Transverse colon (tissue), 4 donors: ENCODE measurements around the gene NCS1. TPM values are rescaled to one million over a fixed set of nuclear protein-coding genes. Genes with fewer than 3 reads are reported as not detected.

Source experiments
- DNase-seq: peaks from one replicate; pipeline ENCODE4 v3.0.0-alpha.2; 2019
- H3K27ac ChIP-seq, 4 donors: fragments of 200-600 bp; sonication (generic); 2 replicates each; pipeline ENCODE4 v1.5.1; 2016 to 2018; ENCODE audit warnings: inconsistent platforms in 4 of 4
- H3K27me3 ChIP-seq: fragments of 200-600 bp; sonication (generic); 2 replicates; pipeline ENCODE4 v1.5.1; 2017; ENCODE audit warnings: inconsistent platforms
- H3K36me3 ChIP-seq, 4 donors: fragments of 200-600 bp; sonication (generic); 2 replicates each; pipeline ENCODE4 v1.5.1; 2017 to 2019; ENCODE audit warnings: inconsistent platforms in 4 of 4
- H3K4me1 ChIP-seq, 4 donors: fragments of 200-600 bp; sonication (generic); 2 replicates each; pipeline ENCODE4 v1.5.1; 2017 to 2020; ENCODE audit warnings: inconsistent platforms in 4 of 4
- H3K4me3 ChIP-seq, 4 donors: fragments of 200-600 bp; sonication (generic); 1 replicate in 1 of 4; 2 replicates in 3 of 4; pipeline versions ENCODE4 v1.5.1 to v1.6.1; 2017 to 2019; ENCODE audit warnings: inconsistent platforms in 4 of 4
- H3K9me3 ChIP-seq, 2 donors: fragments of 200-600 bp; sonication (generic); 2 replicates each; pipeline ENCODE4 v1.5.1; 2017 to 2019; ENCODE audit warnings: inconsistent platforms in 2 of 2
- EP300 ChIP-seq: sonication (generic); formaldehyde crosslinking; IDR thresholded peaks from one replicate; pipeline ENCODE4 v1.6.1; 2017; ENCODE audit warnings: antibody characterized with exemption, low read depth
- POLR2A ChIP-seq: fragments of 450-650 bp; IDR thresholded peaks from one replicate; pipeline ENCODE4 v1.6.1; 2016; ENCODE audit warnings: antibody characterized with exemption, mild to moderate bottlenecking, moderate library complexity
- POLR2AphosphoS5 ChIP-seq, 3 donors: sonication (generic); formaldehyde crosslinking; IDR thresholded peaks; one replicate each; pipeline ENCODE4 v1.6.1; 2016; ENCODE audit warnings: antibody characterized with exemption in 3 of 3
- WGBS, 2 donors: methylation state at CpG; one replicate each; pipeline ENCODE4 v1.1.5; 2018; ENCODE audit warnings: low coverage in 1 of 2; 5-methylcytosine and 5-hydroxymethylcytosine counted together
- in situ Hi-C, 4 donors: fragments of 200-750 bp; cut with MboI; loops; one replicate each; pipeline versions ENCODE4 v1.15.0 to v1.15.1; 2017; ENCODE audit warnings: low sequenced_read_pairs in 3 of 4, low pct_ligation_motif_present in 1 of 4, low pct_unique_long_range_greater_than_20kb in 1 of 4
- intact Hi-C: fragments of 100-400 bp; cut with DNase I; formaldehyde crosslinking; loops from one replicate; pipeline ENCODE4 v1.15.1; 2023; ENCODE audit warnings: low total_unique reads
- total RNA-seq, 4 donors: library from RNA; depleted of rRNA; stranded (reverse); fragments of >200 nt; gene quantifications; one replicate each; pipeline ENCODE4 v1.1.0, GENCODE V29; 2016
- TF ChIP-seq, protein P1 (sequence below), 5 experiments: fragments of 200-600 bp in 3 of 5; fragments of 450-650 bp in 2 of 5; sonication (generic) in 3 of 5; IDR thresholded peaks; 1 replicate in 2 of 5; 2 replicates in 3 of 5; pipeline ENCODE4 v1.5.1; 2016 to 2017; ENCODE audit warnings: antibody characterized with exemption in 5 of 5, inconsistent platforms in 3 of 5, mild to moderate bottlenecking in 2 of 5, moderate library complexity in 1 of 5

Gene NCS1
- total RNA-seq, 4 donors from 2014 or later: 11.9 to 66.5 (median 25.9) TPM

DNA sequence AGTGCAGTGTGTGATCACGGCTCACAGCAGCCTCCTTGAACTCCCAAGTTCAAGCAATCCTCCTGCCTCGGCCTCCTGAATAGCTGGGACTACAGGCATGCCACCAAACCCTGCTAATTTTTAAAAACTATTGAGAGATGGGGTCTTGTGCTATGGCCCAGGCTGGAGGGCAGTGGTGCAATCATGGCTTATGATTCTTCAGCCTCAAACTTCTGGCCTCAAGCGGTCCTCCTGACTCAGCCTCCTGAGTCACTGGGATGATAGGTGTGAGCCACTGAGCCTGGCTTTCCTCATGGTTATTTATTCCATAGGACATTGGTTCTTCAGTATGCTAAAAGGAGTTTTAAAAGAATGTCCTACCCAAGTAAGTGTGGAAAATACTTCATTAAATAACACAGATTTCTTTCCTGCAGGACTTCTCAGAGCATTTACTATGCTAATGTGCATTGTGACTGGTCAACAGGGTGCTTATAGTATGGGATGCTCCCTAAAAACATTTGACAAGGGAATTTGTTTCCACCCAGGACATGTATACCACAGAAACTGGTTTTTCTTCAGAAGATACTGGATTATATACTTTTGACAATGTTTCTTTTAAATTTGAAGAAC is 11.2 kb upstream of the NCS1 start:
- DNase-seq: no peak
- TF ChIP-seq, protein P1, sequence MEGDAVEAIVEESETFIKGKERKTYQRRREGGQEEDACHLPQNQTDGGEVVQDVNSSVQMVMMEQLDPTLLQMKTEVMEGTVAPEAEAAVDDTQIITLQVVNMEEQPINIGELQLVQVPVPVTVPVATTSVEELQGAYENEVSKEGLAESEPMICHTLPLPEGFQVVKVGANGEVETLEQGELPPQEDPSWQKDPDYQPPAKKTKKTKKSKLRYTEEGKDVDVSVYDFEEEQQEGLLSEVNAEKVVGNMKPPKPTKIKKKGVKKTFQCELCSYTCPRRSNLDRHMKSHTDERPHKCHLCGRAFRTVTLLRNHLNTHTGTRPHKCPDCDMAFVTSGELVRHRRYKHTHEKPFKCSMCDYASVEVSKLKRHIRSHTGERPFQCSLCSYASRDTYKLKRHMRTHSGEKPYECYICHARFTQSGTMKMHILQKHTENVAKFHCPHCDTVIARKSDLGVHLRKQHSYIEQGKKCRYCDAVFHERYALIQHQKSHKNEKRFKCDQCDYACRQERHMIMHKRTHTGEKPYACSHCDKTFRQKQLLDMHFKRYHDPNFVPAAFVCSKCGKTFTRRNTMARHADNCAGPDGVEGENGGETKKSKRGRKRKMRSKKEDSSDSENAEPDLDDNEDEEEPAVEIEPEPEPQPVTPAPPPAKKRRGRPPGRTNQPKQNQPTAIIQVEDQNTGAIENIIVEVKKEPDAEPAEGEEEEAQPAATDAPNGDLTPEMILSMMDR (IDR thresholded peaks at IDR 0.05): no peak
- no peak for TF ChIP-seq POLR2AphosphoS5 (IDR thresholded peaks at IDR 0.05)
- no peak for TF ChIP-seq POLR2A
- no peak for TF ChIP-seq EP300
- Histone ChIP-seq H3K9me3 (no peaks in the 10 kb centered on the region), H3K36me3 (no peaks in the 10 kb centered on the region), H3K4me1 (no peaks in the 10 kb centered on the region), H3K27ac (no peak overlapping the region), H3K4me3 (no peak overlapping the region), H3K27me3 (no peaks in the 10 kb centered on the region)
- 90% methylated on average over 2 to 3 of the region's 3 CpGs for WGBS, 2 donors
- in situ Hi-C loops: no loop called here
- intact Hi-C loops: no loop called here

DNA sequence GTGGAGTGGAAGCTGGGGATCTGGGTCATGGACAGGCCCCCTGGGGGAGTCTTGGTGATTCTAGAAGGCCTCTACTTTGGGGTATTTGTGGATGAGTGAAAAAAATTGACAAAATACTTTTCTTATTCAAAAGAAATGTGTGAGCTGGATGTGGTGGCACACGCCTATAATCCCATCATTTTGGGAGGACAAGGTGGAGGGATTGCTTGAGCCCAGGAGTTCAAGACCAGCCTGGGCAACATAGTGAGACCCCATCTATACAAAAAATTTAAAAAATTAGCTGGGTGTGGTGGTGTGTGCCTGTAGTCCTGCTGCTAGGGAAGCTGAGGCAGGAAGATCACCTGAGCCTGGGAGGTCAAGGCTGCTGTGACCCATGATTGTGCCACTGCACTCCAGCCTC is 6.6 kb upstream of the NCS1 start:
- Histone ChIP-seq H3K9me3 (no peaks in the 10 kb centered on the region), H3K27me3 (peaks cover 2% of the 10 kb centered on the region), H3K4me3 (no peak overlapping the region), H3K27ac (no peak overlapping the region), H3K36me3 (no peaks in the 10 kb centered on the region), H3K4me1 (no peaks in the 10 kb centered on the region)
- intact Hi-C loops: no loop called here
- WGBS, 2 donors: 100% methylated on average over 1 of the region's 1 CpG; no CpG with 5 or more reads in 1 of the 2 donors
- no peak for TF ChIP-seq POLR2AphosphoS5 (IDR thresholded peaks at IDR 0.05)
- no peak for TF ChIP-seq EP300
- TF ChIP-seq POLR2A: no peak
- TF ChIP-seq, protein P1 (IDR thresholded peaks at IDR 0.05): no peak
- in situ Hi-C loops: no loop called here
- no peak for DNase-seq

DNA sequence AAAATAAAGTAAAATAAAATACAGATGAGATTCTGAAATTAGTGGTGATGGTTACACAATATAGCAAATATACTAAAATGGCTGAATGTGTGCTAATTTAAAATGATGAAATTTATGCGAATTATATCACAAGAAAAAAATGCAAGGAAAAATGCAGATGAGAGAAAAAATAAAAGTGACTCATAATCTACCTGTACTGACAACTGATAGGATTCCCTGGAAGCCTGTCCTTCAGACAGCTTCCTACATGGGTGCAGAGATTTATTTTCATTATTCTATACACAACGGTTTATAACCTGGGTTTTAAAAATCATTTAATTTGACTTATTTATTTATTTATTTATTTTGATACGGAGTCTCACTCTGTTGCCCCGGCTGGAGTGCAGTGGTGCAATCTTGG is 5.8 kb upstream of the NCS1 start:
- WGBS, 2 donors: 70 to 90% methylated on average over 4 of the region's 4 CpGs

DNA sequence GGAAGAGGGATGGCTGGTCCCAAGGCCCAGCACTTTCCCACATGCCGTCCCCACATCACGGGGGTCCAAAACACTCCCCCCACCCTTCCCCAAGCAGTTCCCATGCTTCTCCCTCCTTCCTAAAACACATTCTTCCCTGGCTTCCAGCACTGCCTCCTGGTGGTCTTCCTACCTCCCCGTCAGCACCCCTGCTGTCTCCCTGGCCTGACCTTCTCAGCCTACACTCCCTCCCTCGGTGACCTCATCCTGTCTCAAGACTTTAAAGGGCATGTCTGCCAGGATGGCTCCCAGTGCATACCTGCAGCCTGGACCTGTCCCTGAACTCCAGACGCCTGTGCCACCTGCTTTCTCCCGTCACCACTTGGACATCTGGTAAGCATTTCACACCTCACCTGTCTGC is 4.3 kb upstream of the NCS1 start:
- intact Hi-C loops: no loop called here
- peaks cover 21% of the 10 kb centered on the region for H3K27me3 ChIP-seq
- H3K36me3 ChIP-seq: no peaks in the 10 kb centered on the region
- WGBS, 2 donors: 70 to 80% methylated on average over 4 to 6 of the region's 6 CpGs
- peaks cover 0 to 11% (median 10%) of the 10 kb centered on the region in 4 donors for H3K4me1 ChIP-seq
- H3K9me3 ChIP-seq: no peaks in the 10 kb centered on the region
- in situ Hi-C loops: no loop called here
- H3K27ac ChIP-seq: no peak overlapping the region
- no peak overlapping the region for H3K4me3 ChIP-seq
- TF ChIP-seq, protein P1 (IDR thresholded peaks at IDR 0.05): no peak
- TF ChIP-seq POLR2A (no peak), POLR2AphosphoS5 (IDR thresholded peaks at IDR 0.05) (no peak), EP300 (no peak)
- DNase-seq: no peak

More for the DNA sequence above, 5.8 kb upstream of the NCS1 start:
- Histone ChIP-seq H3K4me1 (peaks cover 0 to under 1% (median under 1%) of the 10 kb centered on the region in 4 donors), H3K36me3 (no peaks in the 10 kb centered on the region), H3K27me3 (peaks cover 10% of the 10 kb centered on the region), H3K27ac (no peak overlapping the region), H3K9me3 (no peaks in the 10 kb centered on the region), H3K4me3 (no peak overlapping the region)
- in situ Hi-C loops: no loop called here
- intact Hi-C loops: loop anchor here (1.0 kb wide), 1 partner anchor 32 kb away; no protein-coding TSS in a partner anchor
- DNase-seq: no peak
- TF ChIP-seq POLR2A (no peak), EP300 (no peak), POLR2AphosphoS5 (IDR thresholded peaks at IDR 0.05) (no peak)
- TF ChIP-seq, protein P1 (IDR thresholded peaks at IDR 0.05): no peak
